Thoracic aorta (tissue), 2 donors: ENCODE data around the gene DIP2B. TPM values are rescaled to one million over a fixed set of nuclear protein-coding genes. Genes with fewer than 3 reads are reported as not detected.
A peak's percentile ranks its signal among the peaks of the same experiment; 100 is the strongest.
"Not testable (repeated sequence)": the region's sequence is repeated elsewhere in the genome, so short reads cannot be mapped to it uniquely, and the experiment has no call there.

Source experiments
- ATAC-seq: fragments of 150-250 bp; one replicate; pipeline ENCODE4 v1.8.0; 2017; ENCODE audit warnings: low read depth; ENCODE audit not compliant: insufficient number of reproducible peaks, low FRiP score
- DNase-seq: peaks from one replicate; pipeline ENCODE4 v3.0.0-alpha.2; 2020; ENCODE audit warnings: low spot score
- H3K27ac ChIP-seq, 2 donors: fragments of 200-600 bp; sonication (generic); 1 replicate in 1 of 2; 2 replicates in 1 of 2; pipeline ENCODE4 v1.5.1; 2016; ENCODE audit warnings: mild to moderate bottlenecking in 2 of 2, moderate library complexity in 2 of 2
- H3K27me3 ChIP-seq: fragments of 200-600 bp; sonication (generic); replicated peaks from 2 replicates; pipeline ENCODE4 v1.6.0; 2016; ENCODE audit warnings: mild to moderate bottlenecking; ENCODE audit not compliant: insufficient read depth
- H3K36me3 ChIP-seq: fragments of 200-600 bp; sonication (generic); one replicate; pipeline ENCODE4 v1.5.1; 2016
- H3K4me1 ChIP-seq, 2 donors: fragments of 200-600 bp; sonication (generic); 1 replicate in 1 of 2; 2 replicates in 1 of 2; pipeline versions ENCODE4 v1.5.1 to v1.6.0; 2016; ENCODE audit warnings: low read depth in 2 of 2, mild to moderate bottlenecking in 1 of 2; ENCODE audit not compliant: control insufficient read depth in 1 of 2
- H3K4me3 ChIP-seq: fragments of 200-600 bp; sonication (generic); 2 replicates; pipeline ENCODE4 v1.5.1; 2016; ENCODE audit warnings: mild to moderate bottlenecking
- H3K9me3 ChIP-seq: fragments of 200-600 bp; sonication (generic); 2 replicates; pipeline ENCODE4 v1.5.1; 2016
- total RNA-seq, 2 donors: library from RNA; depleted of rRNA; stranded (reverse); fragments of >200 nt; gene quantifications; one replicate each; pipeline versions ENCODE4 v1.1.0 to v1.2.3, GENCODE V29; 2016
- TF ChIP-seq, protein P1 (sequence below): fragments of 200-600 bp; sonication (generic); IDR thresholded peaks from one replicate; pipeline ENCODE4 v1.5.1; 2019; ENCODE audit warnings: antibody characterized with exemption

DIP2B gene
- total RNA-seq, 2 donors from 2014 or later: 22.3 to 22.9 TPM

GRCh38 chr12:50515587-50515986 is 10.8 kb downstream of the DIP2B start:
- H3K36me3 ChIP-seq: no peaks in the 10 kb centered on the region
- H3K27me3 ChIP-seq: no peaks in the 10 kb centered on the region
- TF ChIP-seq, protein P1, sequence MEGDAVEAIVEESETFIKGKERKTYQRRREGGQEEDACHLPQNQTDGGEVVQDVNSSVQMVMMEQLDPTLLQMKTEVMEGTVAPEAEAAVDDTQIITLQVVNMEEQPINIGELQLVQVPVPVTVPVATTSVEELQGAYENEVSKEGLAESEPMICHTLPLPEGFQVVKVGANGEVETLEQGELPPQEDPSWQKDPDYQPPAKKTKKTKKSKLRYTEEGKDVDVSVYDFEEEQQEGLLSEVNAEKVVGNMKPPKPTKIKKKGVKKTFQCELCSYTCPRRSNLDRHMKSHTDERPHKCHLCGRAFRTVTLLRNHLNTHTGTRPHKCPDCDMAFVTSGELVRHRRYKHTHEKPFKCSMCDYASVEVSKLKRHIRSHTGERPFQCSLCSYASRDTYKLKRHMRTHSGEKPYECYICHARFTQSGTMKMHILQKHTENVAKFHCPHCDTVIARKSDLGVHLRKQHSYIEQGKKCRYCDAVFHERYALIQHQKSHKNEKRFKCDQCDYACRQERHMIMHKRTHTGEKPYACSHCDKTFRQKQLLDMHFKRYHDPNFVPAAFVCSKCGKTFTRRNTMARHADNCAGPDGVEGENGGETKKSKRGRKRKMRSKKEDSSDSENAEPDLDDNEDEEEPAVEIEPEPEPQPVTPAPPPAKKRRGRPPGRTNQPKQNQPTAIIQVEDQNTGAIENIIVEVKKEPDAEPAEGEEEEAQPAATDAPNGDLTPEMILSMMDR: no peak
- peaks cover 8 to 9% of the 10 kb centered on the region in 2 donors for H3K4me1 ChIP-seq
- H3K27ac ChIP-seq: no peak overlapping the region
- H3K4me3 ChIP-seq: no peak overlapping the region
- ATAC-seq (no peak), DNase-seq (no peak)
- no peaks in the 10 kb centered on the region for H3K9me3 ChIP-seq

DNA sequence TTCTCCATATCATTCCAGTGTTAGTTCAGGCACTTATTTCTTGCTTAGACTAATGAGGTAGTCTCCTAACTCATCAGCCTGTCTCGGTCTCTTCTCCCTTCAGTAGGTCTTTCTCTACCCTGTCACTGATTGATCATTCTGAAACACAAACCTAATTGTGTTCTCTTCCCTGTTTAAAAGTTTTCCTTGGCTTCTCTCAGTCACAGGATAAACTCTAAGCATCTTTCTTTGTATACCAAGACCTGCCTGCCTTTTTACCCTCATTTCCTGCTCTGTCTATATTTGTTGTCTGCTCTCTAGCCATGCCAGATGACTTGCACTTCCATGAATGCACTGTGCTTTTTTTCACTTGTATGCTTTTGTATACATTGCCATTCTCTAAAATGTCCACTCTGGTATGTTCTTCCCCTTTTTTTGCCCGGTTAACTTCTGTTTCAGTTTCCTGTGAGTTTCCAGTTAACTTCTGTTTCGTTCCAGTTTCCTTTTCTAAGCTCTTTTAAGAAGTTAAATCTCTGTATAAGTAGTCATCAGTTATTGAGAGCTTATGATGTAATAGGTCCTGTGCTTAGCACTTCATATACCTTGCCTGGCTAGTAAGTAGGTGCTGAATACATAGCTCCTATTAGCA is 12.8 kb downstream of the DIP2B start:
- Histone ChIP-seq H3K4me3 (no peak overlapping the region), H3K36me3 (no peaks in the 10 kb centered on the region), H3K4me1 (peaks cover 8 to 19% of the 10 kb centered on the region in 2 donors), H3K27me3 (no peaks in the 10 kb centered on the region), H3K9me3 (no peaks in the 10 kb centered on the region), H3K27ac (no peak overlapping the region)
- no peak for ATAC-seq
- DNase-seq: no peak
- TF ChIP-seq, protein P1: no peak

DNA sequence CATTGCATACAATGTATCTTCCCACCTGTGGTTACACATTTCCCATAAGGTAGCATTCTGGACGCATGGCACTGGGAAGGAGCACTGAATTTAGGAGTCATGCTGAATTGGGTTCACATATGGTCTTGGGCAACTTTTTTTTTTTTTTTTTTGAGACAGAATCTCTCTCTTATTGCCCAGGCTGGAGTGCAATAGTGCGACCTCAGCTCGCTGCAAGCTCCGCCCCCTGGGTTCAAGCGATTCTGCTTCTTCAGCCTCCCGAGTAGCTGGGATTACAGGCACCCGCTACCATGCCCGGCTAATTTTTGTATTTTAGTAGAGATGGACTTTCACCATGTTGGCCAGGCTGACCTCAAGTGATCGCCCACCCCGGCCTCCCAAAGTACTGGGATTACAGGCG is 13.3 kb downstream of the DIP2B start:
- ATAC-seq (no peak), DNase-seq (no peak)
- Histone ChIP-seq H3K27me3 (no peaks in the 10 kb centered on the region), H3K27ac (no peak overlapping the region), H3K4me1 (peaks cover 8 to 19% of the 10 kb centered on the region in 2 donors), H3K9me3 (no peaks in the 10 kb centered on the region), H3K36me3 (no peaks in the 10 kb centered on the region), H3K4me3 (no peak overlapping the region)
- TF ChIP-seq, protein P1: no peak

- H3K4me1 ChIP-seq: peaks cover 8 to 19% of the 10 kb centered on the region in 2 donors
- ATAC-seq (no peak), DNase-seq (no peak)
- H3K27ac ChIP-seq: no peak overlapping the region
- no peaks in the 10 kb centered on the region for H3K36me3 ChIP-seq
- no peak overlapping the region for H3K4me3 ChIP-seq
- TF ChIP-seq, protein P1: no peak
- no peaks in the 10 kb centered on the region for H3K27me3 ChIP-seq
- H3K9me3 ChIP-seq: no peaks in the 10 kb centered on the region
These were observed 14.6 kb downstream of the DIP2B start for GRCh38 chr12:50519353-50519752.

DNA sequence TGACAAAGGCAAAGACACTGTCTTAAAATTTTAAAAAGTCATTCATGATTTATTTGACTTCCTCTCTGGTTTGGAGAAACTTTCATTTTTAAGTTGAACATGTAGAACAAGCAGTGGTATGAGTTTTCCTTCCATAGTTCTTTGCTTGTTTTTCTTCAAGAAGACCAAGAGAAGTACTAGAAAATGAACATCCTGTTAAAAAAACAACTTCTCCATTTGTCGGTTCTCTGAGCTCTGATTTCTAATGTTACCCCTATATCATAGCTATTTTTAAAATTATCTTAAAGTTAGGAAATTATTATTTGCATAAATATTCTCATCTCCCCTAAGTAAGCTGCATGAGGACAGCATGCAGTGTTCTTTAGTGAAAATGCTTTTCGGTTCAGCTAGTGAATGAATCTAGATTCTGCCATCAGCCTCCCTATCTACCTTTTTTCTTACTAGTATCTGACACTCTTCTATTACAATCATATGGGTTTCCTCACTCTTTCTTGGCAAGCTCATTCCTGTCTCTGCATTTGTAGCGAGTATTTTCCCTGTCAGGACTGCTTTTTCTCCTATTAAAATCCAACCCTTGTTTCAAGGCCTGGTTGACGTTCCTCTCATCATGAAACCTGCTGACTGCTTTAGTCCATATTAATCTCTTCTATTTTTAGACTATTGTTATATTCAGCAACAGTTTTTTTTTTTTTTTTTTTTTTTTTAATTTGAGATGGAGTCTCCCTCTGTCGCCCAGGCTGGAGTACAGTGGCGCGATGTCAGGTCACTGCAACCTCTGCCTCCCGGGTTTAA is 15.8 kb downstream of the DIP2B start:
- Histone ChIP-seq H3K9me3 (no peaks in the 10 kb centered on the region), H3K36me3 (no peaks in the 10 kb centered on the region), H3K4me3 (no peak overlapping the region), H3K4me1 (peaks cover 8 to 19% of the 10 kb centered on the region in 2 donors), H3K27ac (peak overlapping the region in 1 of 2 donors; percentile 14), H3K27me3 (no peaks in the 10 kb centered on the region)
- no peak for ATAC-seq
- TF ChIP-seq, protein P1: no peak
- DNase-seq: no peak

DNA sequence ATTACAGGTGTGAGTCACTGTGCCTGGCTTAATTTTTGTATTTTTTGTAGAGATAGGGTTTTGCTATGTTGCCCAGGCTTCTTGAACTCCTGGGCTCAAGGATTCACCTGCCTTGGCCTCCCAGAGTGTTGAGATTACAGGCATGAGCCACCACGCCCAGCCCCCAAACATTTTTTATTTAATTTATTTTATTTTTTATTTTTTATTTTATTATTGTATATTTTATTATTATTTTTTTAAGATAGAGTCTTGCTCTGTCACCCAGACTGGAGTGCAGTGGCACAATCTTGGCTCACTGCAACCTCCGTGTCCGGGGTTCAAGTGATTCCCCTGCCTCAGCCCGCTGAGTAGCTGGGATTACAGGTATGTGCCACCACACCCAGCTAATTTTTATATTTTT is 17.0 kb downstream of the DIP2B start:
- H3K36me3 ChIP-seq, H3K27me3 ChIP-seq, H3K27ac ChIP-seq, H3K4me3 ChIP-seq, DNase-seq, H3K9me3 ChIP-seq, ATAC-seq: not testable (repeated sequence)
- H3K4me1 ChIP-seq: peaks cover 8 to 19% of the 10 kb centered on the region in 2 donors
